ENCODE data around the gene PACSIN2.

DNA sequence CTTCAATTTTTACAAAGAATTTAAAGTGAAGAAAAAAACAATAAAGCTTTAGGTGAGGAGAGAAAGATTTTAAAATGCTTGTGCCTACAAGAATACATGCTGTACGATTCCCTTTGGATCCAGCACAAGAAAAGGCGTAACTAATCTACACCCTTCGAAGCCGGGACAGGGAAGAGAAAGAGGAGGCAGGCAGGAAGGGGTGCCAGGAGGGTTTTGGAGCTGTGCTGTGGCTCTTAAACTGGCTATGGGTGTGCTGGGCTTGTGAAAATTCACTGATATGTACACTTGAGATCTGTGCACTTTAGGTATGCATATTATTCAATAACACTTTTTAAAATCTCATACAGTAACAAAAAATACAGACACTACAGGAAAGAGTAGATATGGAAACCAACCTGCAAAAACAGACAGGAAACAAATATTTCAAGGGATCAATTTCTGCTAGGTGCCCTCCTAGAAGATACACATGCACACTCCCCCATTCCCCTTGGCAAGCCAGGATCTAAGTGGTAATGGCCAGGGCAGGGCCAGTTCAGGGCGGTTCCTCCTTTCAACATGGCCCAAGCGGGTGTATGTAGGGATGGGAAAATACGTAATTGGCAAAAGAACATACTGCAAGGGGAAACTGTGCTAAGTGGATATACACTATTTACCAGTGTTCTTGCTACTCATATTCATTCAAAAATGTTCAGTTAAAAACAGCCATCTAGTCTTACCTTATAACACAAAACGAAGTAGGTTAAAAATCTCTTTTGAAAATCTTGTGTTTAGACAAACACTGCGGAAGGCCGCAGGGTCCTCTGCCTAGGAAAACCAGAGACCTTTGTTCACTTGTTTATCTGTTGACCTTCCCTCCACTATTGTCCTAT is 54.2 kb downstream of the PACSIN2 start:
- TF ChIP-seq POLR2AphosphoS5 (IDR thresholded peaks at IDR 0.05) (peak in 1 of 2 donors; percentile 30), POLR2A (IDR thresholded peaks at IDR 0.05) (no peak), EP300 (IDR thresholded peaks at IDR 0.05) (no peak)
- TF ChIP-seq, protein P1, sequence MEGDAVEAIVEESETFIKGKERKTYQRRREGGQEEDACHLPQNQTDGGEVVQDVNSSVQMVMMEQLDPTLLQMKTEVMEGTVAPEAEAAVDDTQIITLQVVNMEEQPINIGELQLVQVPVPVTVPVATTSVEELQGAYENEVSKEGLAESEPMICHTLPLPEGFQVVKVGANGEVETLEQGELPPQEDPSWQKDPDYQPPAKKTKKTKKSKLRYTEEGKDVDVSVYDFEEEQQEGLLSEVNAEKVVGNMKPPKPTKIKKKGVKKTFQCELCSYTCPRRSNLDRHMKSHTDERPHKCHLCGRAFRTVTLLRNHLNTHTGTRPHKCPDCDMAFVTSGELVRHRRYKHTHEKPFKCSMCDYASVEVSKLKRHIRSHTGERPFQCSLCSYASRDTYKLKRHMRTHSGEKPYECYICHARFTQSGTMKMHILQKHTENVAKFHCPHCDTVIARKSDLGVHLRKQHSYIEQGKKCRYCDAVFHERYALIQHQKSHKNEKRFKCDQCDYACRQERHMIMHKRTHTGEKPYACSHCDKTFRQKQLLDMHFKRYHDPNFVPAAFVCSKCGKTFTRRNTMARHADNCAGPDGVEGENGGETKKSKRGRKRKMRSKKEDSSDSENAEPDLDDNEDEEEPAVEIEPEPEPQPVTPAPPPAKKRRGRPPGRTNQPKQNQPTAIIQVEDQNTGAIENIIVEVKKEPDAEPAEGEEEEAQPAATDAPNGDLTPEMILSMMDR (IDR thresholded peaks at IDR 0.05), result no peak
